Hippocampal formation (tissue), 2 donors: Measurements from ENCODE around the gene MORC2.
A peak's percentile ranks its signal among the peaks of the same experiment; 100 is the strongest.

ENCODE experiments used
- DNase-seq, 2 donors: peaks; one replicate each; lab custom pipeline; 2025; lab: John Stamatoyannopoulos, UW

Gene MORC2

DNA sequence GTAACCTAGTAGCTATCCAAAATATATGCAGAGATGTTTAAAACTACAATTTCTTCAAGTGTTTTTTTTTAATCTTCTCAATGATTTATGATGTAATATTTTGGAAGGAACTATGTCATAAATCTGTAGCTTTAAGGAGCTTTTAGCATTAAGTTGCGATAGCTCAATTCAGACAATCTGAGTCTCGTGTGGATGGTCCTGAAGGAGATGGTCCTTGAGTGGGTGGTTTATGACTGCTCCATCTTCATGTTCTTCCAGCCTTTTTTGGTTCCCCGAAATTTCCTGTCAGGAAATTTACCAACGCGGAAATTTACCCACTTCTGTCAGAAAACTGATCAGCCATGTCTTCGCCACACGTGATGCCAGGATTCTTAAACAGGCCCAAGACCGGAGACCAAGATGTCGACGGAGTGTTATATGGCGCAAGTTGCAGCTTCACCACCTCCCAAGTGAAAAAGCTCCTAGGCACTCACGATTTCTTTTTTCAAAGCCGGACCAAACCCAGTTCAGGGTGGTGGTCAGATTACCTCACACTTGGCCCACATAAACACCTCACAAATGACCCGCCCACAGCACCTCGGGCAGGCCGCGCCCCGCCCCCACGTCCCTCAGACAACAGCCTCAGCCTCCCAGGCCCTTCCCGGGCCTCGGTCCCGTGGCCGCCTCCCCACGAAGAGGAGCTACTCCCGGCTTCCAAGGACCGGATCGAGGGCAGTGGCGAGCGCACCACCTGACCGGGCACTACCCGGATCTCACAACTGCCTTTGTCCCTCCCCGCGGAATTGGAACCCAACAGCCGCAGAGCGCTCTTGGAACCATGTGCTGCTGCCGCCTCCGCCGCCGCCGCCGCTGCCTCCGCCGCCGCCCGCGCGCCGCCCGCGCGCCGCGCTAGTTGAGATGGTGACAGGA lies at the start of gene MORC2:
TSS of gene MORC2 (minus strand) at position 760 of the 909 bp plus-strand sequence. CDS start 885 bp downstream, outside the sequence.
- no peak for DNase-seq

DNA sequence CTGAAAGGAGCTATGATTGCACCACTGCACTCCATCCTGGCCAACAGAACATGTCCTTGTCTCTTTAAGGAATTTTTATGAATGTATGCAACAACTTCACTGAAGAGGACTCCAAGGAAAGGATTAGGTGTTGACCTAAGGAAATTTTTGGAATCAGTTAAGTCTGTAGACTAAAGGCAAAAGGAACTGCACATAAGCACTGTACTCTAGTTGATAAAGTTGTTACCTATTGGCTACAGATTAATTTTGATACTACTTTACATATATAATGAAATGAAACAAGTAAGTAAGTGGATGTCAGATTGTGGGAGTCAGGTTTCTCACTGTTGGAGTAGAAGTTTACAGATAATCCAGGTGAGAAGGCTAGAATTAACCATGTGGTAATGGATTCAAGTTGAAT lies 37.0 kb upstream of the MORC2 start:
- DNase-seq: no peak

DNA sequence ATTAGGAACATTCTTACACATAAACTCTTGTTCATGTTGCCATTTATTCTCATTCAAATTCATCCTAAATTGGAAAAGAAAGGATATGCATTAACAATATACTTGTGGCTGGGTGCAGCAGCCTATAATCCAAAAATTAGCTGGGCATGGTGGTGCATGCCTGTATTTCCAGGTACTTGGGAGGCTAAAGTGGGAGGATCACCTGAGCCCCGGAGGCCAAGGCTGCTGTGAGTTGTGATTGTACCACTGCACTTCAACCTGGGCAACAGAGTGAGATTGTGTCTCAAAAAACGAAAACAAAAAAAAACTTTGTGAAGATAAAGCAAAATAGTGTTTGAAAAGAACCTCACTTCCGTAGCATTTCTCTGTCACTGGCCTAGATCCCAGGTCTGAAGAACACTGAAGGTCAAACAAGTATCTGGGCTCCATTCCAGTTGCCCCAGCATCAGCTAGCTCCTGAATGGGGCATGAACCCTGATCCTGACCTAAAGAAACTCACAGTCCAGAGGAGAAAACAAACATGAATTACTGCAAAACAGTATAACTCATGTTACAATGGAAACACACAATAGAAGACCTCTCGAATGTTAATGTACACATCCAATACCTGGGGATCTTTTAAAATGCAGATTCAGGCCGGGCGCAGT lies 32.7 kb upstream of the MORC2 start:
- DNase-seq: no peak

DNA sequence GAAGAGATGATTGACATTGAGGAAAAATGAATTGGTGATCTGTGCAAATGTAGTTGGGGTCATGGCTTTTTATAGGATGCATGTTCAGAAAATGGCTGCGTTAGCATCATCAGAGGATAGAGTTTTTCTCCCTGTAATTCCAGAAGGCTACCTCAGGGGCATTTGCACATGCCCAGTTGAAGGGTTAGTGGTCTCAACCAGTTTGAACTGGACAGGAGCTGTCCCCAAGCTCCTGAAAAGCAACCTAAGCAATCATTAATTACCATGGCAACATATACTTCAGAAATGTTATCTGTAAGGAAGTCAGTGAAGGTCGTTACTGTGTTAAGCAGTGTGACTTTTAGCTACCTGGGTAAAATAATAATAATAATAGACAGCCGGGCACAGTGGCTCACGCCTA lies 29.8 kb upstream of the MORC2 start:
- no peak for DNase-seq

DNA sequence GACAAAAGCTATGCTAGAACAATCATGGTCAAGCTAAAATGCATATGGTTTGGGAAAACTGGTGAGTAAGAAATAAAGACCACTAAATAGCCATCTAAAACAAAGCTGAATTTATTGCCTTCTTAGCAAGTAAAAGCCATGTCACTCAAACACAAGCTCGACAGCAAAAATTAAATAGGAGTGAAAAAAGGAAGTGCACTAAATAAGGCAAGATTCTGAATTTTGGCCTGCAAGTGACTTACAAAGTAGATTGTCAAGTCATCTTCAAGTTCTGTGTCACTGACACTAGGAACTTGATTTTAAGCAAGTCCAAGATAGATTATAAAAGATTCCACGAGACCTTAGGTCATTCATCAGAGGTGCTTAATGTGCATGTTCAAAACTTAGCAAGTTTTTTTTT lies 27.9 kb upstream of the MORC2 start:
- no peak for DNase-seq

DNA sequence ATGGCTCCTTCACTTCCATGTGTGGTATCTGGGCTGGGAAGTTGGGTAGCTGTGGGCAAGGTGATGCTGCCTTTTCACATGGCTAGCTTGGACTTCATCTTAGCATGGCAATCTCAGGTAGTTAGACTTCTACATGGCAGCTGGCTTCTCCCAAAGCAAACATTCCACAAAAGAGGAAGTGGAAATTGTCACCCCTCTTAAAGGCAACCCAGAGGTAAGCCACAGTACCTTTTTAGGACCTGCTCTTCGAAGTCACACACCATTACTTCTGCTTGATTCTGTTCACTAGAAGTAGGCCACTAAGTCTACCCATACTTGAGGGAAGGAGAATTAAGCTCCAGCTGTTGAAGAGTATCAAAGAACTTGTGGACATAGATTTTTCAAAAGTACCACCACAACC lies 26.4 kb upstream of the MORC2 start:
- no peak for DNase-seq

DNA sequence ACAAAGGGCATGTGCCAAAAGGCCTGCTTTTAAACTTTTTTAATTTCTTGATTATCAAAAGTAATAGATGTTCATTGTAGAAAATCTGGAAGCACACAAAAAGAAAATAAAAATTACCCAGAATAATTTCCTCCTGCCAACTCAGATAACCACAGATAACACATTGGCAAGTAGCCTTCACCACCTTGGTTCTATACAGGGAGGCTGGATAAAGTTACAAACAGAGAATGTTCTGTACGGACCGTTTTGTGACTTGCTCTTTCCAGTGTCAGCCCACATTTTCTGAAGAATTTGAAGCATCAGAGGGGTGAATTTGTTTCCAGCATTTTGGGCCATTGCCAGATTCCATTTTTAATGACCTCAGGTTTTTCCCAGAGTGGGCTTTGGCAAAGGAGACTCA lies 24.0 kb upstream of the MORC2 start:
- DNase-seq: no peak

DNA sequence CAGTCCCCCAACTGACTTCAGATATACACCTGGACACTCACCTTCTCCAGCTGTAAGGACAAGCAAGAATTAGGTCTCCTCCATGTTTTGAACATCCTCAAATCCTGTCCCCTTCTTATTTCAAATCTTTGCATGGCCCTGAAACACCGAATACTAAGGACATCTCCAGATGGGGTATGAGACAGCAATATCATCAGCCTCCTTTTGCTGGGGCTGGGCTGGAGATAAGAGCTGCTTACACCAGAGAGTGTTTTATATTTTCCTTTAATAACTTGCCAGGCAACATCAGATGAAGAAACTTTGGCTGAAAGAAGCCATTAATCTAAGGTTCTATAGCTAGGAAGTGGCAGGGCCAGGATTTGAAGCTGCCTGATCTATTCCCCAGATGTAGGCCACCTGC lies 22.1 kb upstream of the MORC2 start:
- DNase-seq: no peak

DNA sequence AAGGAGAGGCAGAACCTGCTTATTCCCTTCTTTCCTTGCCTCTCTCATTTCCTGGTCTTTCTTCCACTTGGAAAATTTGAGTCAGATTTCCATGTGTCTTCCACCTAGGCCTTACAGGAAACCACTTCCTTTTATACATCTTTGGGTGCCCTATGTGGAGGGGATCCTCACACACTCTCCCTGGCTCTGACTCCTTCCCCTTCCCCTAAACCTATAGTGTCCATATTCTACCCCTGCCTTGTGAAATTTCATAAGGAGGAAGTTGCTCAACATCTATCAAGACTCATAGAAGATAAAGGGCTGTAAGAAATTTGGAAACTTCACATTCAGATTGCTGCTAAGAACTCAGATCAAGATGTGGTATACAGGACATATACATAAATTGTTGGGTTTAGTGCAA lies 20.9 kb upstream of the MORC2 start:
- DNase-seq: no peak

DNA sequence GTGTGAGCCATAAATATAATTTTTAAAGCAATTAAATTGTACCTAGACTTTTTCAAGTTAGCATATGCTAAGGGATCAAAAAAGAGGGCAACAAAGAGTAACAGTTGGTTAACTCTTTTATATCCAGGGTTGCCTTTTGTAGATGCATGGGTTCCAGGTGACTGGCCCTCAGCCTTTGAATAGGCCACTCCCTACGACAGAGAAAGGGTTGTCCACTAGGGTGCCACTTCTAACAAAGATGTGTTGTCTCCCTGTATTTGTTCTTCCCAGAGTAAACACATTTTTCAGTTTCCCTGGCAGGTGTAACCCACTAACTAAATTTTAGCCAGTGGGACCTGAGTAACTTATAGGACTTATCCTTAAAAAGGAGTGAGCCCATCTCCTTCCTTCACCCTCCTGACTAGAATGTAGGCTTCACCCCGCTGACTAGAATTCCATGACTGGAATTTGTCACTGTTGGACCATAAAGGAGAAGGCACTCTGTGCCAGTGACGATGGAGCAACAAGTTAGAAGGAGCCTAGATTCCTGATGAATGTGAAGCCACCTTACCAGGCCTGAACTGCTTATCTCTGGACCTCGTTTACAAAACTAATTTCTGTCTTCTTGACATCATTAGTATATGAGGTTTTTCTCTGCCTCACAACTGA lies 17.1 kb upstream of the MORC2 start:
- no peak for DNase-seq

DNA sequence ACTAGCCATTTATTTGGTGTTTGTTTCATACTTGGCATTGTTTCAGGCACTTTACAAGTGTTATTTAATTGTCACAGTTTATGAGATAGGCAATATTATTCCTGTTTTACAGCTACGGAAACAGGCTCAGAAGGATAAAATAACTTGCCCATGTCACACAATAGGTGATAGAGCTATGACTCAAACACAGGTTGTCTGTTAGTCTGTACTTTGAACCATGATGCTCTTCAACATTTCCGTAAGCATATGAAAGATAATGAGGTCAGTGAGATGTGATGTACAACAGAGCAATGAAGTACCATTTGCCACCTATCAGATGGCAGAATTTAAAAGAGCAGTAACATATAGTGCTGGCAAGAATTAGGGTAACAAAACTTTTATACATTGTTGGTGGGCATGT lies 15.7 kb upstream of the MORC2 start:
- DNase-seq: no peak

DNA sequence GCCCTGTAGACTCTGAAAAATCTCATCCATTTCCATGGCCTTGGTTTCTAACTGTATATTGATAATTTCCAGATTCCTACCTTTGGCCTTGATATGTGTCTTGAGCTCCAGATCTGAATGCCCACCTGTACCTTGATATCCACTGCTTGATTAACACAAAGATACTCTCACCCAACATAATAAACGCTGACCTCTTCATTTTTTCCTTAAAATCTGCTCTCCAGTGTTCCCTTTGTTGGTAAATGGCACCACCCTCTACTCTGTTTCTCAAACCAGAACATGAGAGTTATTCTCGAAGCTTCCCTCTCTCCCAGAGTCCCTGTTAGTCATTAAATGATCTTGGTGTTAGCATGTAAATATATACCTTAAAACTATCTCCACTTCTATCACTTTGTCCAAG lies 13.9 kb upstream of the MORC2 start:
- DNase-seq: no peak

DNA sequence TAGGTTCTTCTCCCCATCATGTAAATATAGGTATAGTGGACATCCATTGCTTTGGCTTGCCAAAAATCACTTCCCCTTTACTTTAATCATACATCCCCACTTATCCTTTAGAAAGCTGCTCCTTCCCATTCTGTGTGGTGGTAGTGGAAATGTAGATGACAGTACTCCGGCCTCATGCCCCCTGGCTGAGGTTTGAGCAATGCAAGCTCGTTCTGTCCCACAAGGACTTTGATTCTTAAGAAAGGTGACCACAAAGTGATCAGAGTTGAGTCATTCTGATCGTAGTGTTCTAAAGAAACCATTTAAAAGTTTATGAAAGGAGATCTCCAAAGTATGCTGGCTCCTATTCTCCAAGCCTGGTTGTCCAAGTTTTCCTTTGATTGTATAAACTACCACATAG lies 11.4 kb upstream of the MORC2 start:
- DNase-seq: no peak

DNA sequence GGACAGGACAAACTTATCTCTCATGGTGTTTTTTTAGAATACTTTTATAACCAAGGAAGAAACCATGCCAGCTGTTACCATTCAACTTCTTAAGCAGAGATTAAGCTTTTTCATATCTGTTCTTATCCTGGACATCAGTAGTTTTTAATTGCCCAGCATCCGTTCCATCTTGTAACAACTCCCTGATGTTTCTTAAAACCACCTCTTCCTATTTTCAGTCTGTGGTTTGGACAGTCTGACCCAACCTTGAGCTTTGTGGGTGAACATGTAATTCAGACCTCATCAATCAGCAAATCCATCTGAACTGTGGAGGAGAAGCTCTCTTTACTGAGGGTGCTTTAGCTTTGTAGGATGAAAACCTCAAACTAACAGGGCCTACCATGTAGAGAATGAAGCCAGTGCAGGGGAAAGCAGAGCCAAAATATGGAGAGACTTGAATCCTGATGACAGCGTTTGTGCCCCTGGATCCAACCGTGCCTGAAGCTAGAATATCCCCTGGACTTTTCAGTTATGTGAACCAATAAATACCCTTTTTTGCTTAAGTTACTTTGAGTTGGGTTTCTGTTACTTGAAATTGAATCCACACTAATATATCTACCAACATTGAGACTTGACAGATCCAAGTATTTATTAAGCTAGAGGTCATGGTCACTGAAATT lies 9.9 kb upstream of the MORC2 start:
- no peak for DNase-seq

DNA sequence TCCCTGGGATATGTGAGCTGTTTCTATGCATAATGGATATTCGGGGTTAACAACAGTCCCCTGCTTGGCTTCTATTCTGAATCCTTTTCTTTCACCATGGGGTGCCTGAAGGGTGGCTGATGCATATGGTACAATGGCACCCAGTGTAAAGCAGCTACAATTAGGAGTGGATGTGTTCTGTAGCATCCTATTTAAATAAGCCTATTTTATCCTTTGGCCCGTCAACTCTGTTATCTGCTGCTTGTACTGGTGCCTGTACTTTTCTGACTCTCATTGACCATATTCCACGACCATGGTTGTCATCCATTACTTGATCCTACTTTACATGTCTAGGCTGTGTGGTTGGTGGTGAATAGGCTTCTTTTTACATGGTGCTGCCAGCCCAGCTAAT lies 1.8 kb upstream of the MORC2 start:
- no peak for DNase-seq

DNA sequence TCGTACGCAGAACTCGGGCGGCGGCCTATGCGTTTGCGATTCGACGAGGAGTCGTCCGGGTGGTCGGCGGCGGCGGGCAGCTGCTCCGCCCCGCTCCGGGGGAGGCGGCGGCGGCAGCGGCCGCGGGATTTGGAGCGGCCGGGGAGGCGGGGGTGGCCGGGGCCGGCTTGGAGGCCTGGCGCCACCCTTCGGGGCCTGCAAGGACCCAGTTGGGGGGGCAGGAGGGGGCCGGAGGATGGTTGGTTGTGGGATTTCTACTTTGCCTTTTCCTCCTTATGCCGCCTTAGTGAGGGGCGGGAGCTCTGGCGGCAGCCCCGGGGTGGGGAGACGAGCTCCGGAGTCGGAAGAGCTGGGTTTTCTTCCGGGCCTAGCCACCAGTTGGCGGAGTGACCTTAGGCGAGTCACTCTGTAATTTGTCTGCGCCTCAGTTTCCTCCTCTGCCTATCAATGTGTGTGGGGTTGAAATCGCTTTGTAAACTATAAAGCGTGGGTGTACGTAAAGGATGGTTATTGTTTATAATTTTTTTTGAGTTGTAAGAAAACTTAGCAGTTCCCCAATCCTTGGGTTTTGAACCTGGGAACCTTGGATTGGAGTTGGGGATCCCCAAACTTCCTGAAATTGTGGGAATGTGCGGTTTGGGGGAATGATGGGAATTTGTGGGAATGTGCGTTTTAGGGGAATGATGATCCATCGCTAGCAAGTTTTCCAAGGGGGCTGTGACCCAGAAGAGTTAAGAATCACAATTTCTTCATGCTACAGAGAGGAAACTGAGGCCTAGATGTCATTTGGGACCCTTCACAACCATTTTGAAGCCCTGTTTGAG lies 1.2 kb upstream of the MORC2 start:
- DNase-seq: no peak

DNA sequence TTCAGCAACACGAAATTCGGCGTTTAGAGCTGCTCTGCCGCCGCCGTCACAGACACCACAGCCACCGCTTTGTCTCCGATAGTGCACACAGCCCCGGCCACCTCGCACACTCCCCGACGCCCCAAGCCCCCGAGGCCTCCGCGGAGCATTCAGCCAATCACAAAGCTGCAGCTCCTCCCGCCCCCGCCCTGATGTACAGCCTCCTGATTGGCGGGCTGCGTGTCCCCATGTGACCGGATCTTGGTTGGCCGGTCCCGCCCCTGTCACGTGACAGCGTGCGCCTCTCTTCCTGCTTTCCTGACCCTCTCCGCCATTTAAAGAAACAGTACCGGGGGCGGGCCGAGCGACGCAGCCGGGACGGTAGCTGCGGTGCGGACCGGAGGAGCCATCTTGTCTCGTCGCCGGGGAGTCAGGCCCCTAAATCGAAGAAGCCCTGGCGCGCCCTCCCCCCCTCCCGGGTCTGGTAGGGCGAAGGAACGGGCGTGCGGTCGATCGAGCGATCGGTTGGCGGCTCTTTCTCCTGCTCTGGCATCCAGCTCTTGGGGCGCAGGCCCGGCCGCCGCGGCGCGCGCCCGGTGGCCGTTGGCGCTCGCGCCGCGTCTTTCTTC lies 454 bp upstream of the MORC2 start, which contains the start of gene TUG1:
TSS of gene TUG1 (plus strand) at position 342 of the 608 bp plus-strand sequence.
- DNase-seq: peak; percentile 94 to 99

DNA sequence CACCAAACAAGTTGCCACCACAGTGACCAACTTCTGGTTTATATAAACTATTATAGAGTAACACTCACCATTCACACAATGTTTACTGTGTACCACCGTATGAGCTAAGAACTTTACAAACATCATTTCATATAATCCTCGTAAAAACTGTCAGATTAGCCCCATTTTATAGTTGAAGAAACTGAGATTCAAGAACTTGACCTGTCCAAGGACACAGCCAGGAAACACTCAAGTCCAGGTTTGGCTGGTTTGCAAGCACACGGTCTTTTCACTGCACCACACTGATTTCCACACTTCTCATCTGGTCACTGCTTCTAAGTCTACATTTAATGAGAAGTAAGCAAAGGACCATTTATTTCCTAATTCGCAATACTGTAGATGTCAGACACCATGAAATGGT lies 3.7 kb downstream of the MORC2 start:
- no peak for DNase-seq

DNA sequence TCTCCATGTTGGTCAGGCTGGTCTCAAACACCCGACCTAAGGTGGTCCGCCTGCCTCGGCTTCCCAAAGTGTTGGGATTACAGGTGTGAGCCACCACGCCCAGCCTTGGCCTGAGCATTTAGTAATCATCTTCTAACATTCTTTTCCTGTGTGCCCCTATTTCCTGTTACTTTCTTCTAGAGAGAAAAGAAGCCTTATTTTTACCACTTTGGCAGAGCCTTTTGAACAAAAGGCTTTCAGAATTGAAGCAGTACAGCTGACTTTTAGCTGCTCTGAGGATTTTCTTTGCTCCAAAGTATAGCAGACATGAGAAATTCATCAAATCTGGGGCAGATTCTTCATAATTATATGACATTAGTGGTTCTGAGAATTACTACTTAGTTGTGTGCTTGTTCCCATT lies 13.4 kb downstream of the MORC2 start:
- DNase-seq: no peak

DNA sequence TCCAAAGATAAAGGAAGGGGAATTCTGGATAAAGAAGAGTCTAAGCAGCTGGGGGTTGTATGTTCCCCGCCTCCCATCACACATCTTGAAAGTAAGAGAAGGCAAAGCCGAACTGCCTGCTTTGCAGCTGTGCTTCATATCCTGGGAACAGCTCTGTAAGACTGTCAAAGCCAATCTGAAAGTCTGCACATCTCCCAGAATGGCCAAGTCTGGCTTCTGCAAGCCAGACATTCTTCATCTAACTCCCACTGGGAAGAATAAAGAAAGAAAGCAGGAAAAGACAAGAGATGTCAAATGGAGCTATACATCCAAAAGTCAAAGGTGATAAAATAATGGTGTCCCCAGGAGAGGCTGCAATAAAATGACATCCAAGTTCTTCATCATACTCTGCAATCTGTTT lies 15.4 kb downstream of the MORC2 start:
- no peak for DNase-seq
